Right cardiac atrium (tissue), 5 donors: Measurements from ENCODE around the gene DEPDC1B. TPM values are rescaled to one million over a fixed set of nuclear protein-coding genes. Genes with fewer than 3 reads are reported as not detected.
"Not testable (repeated sequence)": the region's sequence is repeated elsewhere in the genome, so short reads cannot be mapped to it uniquely, and the experiment has no call there.

Experiments
- ATAC-seq, 2 donors: fragments of 200-7000 bp; cut with Tn5 transposase; one replicate each; pipeline versions ENCODE4 v1.8.0 to v1.9.1; 2020; ENCODE audit warnings: moderate library complexity in 2 of 2, mild to moderate bottlenecking in 1 of 2
- DNase-seq, 3 donors: peaks; one replicate each; pipeline ENCODE4 v3.0.0-alpha.2; 2020
- H3K27ac ChIP-seq: one replicate; pipeline ENCODE4 v1.5.1; 2013; ENCODE audit warnings: mild to moderate bottlenecking, low read length, control low read depth, moderate library complexity
- H3K27me3 ChIP-seq: one replicate; pipeline ENCODE4 v1.6.1; 2013; ENCODE audit not compliant: control insufficient read depth, insufficient read depth
- H3K4me1 ChIP-seq: one replicate; pipeline ENCODE4 v1.6.1; 2013; ENCODE audit warnings: low read length; ENCODE audit not compliant: control insufficient read depth, insufficient read depth
- H3K4me3 ChIP-seq: one replicate; pipeline ENCODE4 v1.5.1; 2013; ENCODE audit warnings: low read length, control low read depth
- H3K9me3 ChIP-seq: one replicate; pipeline ENCODE4 v1.6.1; 2013; ENCODE audit warnings: low read length; ENCODE audit not compliant: control insufficient read depth
- WGBS: extraction: QIAGEN DNeasy Blood & Tissue Kit; methylation state at CpG from one replicate; pipeline ENCODE4 v1.1.7; 2013; 5-methylcytosine and 5-hydroxymethylcytosine counted together
- intact Hi-C, 4 donors: fragments of 100-400 bp; cut with DNase I; formaldehyde crosslinking; loops; one replicate each; pipeline versions ENCODE4 v1.11.0 to v1.14.0; 2022 to 2023
- polyA plus RNA-seq: library from polyadenylated mRNA; stranded (reverse); fragments of 200-250 nt; gene quantifications from one replicate; pipeline ENCODE4 v1.2.3, GENCODE V29; 2013
- total RNA-seq, 4 donors: library from RNA; stranded (reverse); fragmentation: NEBNext Ultra II Directional; extraction: Animal tissue kit (Norgen Biotek cat#: 25700); gene quantifications; one replicate each; pipeline ENCODE4 v1.2.1, GENCODE V29; 2021
- donor health status: healthy with polysubstance abuse.
- donor health status: DM: no; HTN: yes; CAD: no.
- donor health status: DM: no; HTN: no; CAD: no.
- donor health status: DM: no; HTN: yes; CAD: no; lungs with severe emphysema.
- donor health status: DM: yes; HTN: yes; CAD: no.

The DEPDC1B gene
- total and polyA plus RNA-seq, 5 donors, result 0.05 to 0.54 (median 0.24) TPM; not detected in 2

DNA sequence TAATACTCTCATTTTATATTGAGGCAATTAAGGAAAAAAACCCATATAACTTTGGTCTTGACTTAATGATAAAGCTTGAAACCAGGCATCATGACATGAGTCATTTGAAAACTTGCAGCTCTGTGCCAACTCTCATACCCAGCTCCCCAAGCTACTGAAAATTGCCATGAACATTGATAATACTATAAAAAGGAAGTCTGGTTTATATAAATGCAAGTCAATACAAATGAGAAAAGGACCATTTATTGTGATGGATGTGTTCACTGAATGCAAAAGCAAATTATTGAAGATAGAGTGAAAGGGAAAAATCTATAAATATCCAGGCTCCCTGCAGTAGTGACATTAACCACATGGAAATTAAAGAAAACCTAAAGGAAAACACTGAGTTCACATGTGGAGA lies 116.3 kb downstream of the DEPDC1B start:
- H3K27me3 ChIP-seq, result no peaks in the 10 kb centered on the region
- H3K4me3 ChIP-seq, result no peak overlapping the region
- H3K9me3 ChIP-seq, result no peaks in the 10 kb centered on the region
- no peak overlapping the region for H3K27ac ChIP-seq
- DNase-seq, result no peak
- no peak for ATAC-seq
- no peaks in the 10 kb centered on the region for H3K4me1 ChIP-seq
- intact Hi-C loops, result loop anchor here in 1 of 4 donors (10.0 kb wide), 2 partner anchors 289 to 769 kb away; no protein-coding TSS in a partner anchor

DNA sequence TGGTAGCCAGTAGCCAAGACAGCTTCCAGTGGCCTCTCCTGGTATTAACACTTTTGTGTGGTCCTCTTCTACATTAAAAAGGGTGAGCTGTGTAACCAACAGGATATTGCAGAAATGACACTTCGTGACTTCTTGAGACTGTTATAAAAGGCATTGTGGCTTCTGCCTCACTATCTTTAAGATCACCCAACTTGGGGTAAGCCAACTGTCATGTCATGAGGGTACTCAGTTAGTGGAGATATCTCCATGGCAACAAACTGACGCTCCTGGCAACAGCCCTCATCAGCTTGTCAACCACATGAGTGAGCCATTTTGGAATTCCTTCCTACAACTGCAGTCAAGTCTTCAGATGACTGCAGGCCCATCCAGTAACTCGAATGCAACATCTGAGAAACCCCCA lies 121.7 kb downstream of the DEPDC1B start:
- ATAC-seq, result no peak
- Histone ChIP-seq H3K9me3 (no peaks in the 10 kb centered on the region), H3K27me3 (no peaks in the 10 kb centered on the region), H3K4me3 (no peak overlapping the region), H3K27ac (no peak overlapping the region), H3K4me1 (no peaks in the 10 kb centered on the region)
- intact Hi-C loops, result no loop called here
- no peak for DNase-seq
- 88% methylated on average over 3 of the region's 3 CpGs for WGBS

DNA sequence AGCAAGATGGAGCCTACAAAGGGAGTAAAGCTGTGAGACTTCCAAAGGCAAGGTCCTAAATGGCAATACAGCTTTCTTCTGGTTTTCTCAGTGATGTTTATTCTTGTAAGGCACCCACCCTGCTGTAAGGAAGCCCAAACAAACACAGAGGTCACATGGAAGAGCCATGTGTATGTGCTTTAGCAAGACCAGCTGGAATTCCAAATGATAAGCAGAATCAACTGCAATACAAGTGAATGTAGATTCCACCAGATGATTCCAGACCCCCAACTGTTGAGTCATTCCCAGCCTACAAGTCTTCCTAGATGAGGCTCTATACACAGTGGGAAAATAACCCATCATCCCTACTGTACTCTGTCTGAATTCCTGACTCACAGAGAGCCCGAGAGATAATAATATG lies 122.8 kb downstream of the DEPDC1B start:
- Histone ChIP-seq H3K27ac (no peak overlapping the region), H3K4me3 (no peak overlapping the region), H3K4me1 (no peaks in the 10 kb centered on the region), H3K9me3 (no peaks in the 10 kb centered on the region), H3K27me3 (no peaks in the 10 kb centered on the region)
- DNase-seq (no peak), ATAC-seq (no peak)
- WGBS, result 70% methylated on average over 1 of the region's 1 CpG
- intact Hi-C loops, result no loop called here

DNA sequence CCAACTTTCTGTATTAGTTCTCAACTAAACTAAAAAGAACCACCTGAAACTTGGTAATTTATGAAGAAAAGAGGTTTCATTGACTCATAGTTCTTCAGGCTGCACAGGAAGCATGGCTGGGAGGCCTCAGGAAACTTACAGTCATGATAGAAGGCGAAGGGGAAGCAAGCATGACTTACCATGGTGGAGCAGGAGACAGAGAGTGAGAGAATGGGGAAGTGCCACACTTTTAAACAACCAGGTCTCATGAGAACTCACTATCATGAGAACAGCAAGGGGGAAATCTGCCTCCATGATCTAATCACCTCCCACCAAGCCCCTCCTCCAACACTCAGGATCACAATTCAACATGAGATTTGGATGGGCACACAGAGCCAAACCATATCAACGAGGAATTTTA lies 123.5 kb downstream of the DEPDC1B start:
- H3K4me3 ChIP-seq, result no peak overlapping the region
- WGBS, result 94% methylated on average over 2 of the region's 2 CpGs
- H3K9me3 ChIP-seq, result no peaks in the 10 kb centered on the region
- H3K4me1 ChIP-seq, result no peaks in the 10 kb centered on the region
- intact Hi-C loops, result no loop called here
- H3K27ac ChIP-seq, result no peak overlapping the region
- ATAC-seq (no peak), DNase-seq (no peak)
- H3K27me3 ChIP-seq, result no peaks in the 10 kb centered on the region

DNA sequence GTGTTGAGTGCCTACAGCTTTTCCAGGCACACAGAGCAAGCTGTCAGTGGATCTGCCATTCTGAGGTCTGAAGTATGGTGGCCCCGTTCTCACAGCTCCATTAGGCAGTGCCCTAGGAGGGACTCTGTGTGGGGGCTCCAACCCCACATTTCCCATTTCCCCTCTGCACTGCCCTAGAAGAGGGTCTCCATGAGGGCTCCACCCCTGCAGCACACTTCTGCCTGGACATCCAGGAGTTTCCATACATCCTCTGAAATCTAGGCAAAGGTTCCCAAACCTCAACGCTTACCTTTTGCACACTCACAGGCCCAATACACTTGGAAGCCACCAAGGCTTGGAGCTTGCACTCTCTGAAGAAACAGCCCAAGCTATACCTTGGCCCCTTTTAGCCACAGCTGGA lies 131.3 kb downstream of the DEPDC1B start:
- intact Hi-C loops, result no loop called here
- no peaks in the 10 kb centered on the region for H3K4me1 ChIP-seq
- 98% methylated on average over 2 of the region's 2 CpGs for WGBS
- no peaks in the 10 kb centered on the region for H3K27me3 ChIP-seq
- no peak for DNase-seq
- no peak overlapping the region for H3K27ac ChIP-seq
- no peak overlapping the region for H3K4me3 ChIP-seq
- peaks cover 6% of the 10 kb centered on the region for H3K9me3 ChIP-seq
- no peak for ATAC-seq

DNA sequence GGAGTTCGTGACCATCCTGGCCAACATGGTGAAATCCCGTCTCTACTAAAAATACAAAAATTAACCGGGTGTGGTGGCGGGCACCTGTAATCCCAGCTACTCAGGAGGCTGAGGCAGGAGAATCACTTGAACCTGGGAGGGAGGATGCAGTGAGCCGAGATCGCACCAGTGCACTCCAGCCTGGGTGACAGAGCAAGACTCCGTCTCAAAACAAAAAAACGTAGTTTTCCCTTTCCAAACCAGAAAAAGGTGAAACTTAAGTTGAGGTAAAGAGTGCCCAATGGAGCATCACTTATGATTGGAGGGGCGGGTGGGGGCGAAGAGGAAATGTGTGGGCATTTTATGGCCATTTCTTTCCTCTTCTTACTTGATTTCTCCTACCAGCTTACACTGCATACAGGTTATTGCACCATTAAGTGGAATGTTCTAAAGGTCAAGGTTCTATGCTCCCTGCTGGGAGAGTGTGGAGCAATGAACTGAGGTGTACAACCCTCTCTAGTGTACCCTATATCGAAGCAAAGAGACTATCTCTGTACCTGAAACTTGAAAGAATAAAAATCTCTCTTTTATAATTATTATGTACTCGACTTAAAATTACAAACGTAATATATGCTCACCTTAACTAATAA lies 136.2 kb downstream of the DEPDC1B start:
- Histone ChIP-seq H3K4me1 (no peaks in the 10 kb centered on the region), H3K4me3 (no peak overlapping the region), H3K27ac (no peak overlapping the region), H3K9me3 (peaks cover 4% of the 10 kb centered on the region), H3K27me3 (no peaks in the 10 kb centered on the region)
- DNase-seq, result no peak
- intact Hi-C loops, result no loop called here
- 91% methylated on average over 13 of the region's 13 CpGs for WGBS
- no peak for ATAC-seq

DNA sequence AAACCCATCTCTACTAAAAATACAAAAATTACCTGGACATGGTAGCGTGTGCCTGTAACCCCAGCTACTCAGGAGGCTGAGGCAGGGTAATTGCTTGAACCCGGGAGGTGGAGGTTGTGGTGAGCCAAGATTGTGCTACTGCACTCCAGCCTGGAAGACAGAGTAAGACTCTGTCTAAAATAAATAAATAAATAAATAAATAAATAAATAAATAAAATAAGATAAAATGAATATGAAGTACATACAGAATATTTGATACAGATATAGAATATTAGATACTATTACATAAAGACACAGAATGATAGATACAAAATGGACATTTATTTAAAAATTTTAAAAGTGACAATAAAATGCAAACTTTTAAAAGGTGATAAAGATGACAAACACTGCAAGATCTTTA lies 146.7 kb downstream of the DEPDC1B start:
- H3K4me1 ChIP-seq, H3K4me3 ChIP-seq, ATAC-seq, intact Hi-C loops, H3K27ac ChIP-seq, DNase-seq, H3K9me3 ChIP-seq, H3K27me3 ChIP-seq: not testable (repeated sequence)
- WGBS, result 96% methylated on average over 2 of the region's 2 CpGs

DNA sequence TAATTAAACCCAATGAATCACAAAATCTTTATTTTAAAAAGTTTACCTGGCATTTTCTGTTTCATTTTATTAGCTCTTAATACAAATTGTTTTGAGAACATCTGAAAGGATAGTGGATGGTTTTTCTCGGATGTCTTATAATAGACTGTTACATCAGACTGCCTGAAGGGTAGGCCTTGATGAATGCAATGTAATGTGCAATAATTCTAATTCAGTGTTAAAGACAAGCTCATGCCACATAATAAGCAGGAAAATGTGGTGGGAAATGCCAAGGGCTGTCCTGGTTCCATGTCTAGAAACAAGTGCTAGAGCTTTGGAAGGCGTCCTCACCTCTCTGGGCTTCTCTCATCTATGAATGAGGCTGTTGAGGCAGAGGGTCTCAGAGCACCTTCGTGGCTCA lies 148.1 kb downstream of the DEPDC1B start:
- H3K4me3 ChIP-seq, result no peak overlapping the region
- DNase-seq (no peak), ATAC-seq (no peak)
- H3K27ac ChIP-seq, result no peak overlapping the region
- 90% methylated on average over 3 of the region's 3 CpGs for WGBS
- H3K27me3 ChIP-seq, result no peaks in the 10 kb centered on the region
- intact Hi-C loops, result no loop called here
- no peaks in the 10 kb centered on the region for H3K9me3 ChIP-seq
- H3K4me1 ChIP-seq, result no peaks in the 10 kb centered on the region

DNA sequence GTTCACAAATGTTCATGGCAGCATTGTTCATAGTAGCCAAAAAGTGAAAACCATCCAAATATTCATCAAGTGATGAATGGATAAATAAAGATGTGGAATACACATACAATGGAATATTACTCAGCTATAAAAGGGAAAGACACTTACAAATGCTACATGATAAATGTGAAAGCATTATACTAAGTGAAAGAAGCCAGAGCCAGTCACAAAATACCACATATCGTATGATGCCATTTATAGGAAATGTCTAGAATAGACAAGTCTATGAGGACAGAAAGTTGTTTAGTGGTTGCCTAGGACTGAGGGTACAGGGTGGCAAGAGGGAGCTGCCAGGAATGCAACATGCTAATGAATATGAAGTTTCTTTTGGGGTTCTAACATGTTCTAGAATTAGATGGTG lies 148.7 kb downstream of the DEPDC1B start:
- Histone ChIP-seq H3K4me1 (no peaks in the 10 kb centered on the region), H3K4me3 (no peak overlapping the region), H3K27ac (no peak overlapping the region), H3K27me3 (no peaks in the 10 kb centered on the region), H3K9me3 (no peaks in the 10 kb centered on the region)
- 90% methylated on average over 1 of the region's 1 CpG for WGBS
- intact Hi-C loops, result no loop called here
- DNase-seq, result no peak
- ATAC-seq, result no peak

DNA sequence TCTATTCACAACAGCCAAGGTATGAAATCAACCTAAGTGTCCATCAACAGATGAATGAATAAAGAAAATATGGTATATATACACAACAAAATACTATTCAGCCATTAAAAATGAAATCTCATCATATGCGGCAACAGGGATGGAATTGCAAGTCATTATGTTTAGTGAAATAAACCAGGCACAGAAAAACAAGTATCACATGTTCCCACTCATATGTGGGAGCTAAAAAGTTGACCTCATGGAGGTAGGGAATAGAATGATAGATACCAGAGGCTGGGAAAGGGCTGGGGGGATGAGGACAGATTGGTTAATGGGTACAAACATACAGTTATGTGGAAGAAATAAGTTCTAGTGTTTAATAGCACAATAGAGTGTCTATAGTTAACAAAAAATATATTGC lies 149.7 kb downstream of the DEPDC1B start:
- H3K4me3 ChIP-seq, result no peak overlapping the region
- intact Hi-C loops, result no loop called here
- no peaks in the 10 kb centered on the region for H3K9me3 ChIP-seq
- no peaks in the 10 kb centered on the region for H3K4me1 ChIP-seq
- 97% methylated on average over 1 of the region's 1 CpG for WGBS
- ATAC-seq, result no peak
- no peak overlapping the region for H3K27ac ChIP-seq
- no peak for DNase-seq
- no peaks in the 10 kb centered on the region for H3K27me3 ChIP-seq

DNA sequence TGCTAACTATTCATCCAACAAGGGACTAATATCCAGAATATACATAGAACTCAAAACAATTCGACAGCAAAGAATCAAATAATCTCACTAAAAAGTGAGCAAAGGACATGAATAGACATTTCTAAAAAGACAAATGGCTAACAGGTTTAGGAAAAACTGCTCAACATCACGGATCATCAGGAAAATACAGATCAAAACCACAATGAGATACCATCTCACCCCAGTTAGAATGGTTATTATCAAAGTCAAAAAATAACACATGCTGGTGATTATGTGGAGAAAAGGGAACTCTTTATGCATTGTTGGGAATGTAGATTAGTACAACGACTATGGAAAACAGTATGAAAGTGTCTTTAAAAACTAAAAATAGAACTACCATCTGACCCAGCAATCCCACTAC lies 150.1 kb downstream of the DEPDC1B start:
- Histone ChIP-seq H3K27me3 (no peaks in the 10 kb centered on the region), H3K4me3 (no peak overlapping the region), H3K4me1 (no peaks in the 10 kb centered on the region), H3K9me3 (no peaks in the 10 kb centered on the region), H3K27ac (no peak overlapping the region)
- ATAC-seq (no peak), DNase-seq (no peak)
- WGBS, result 58% methylated on average over 3 of the region's 3 CpGs
- intact Hi-C loops, result no loop called here
